Measurements from ENCODE around the gene SIK2.
"Not testable (repeated sequence)": the region's sequence is repeated elsewhere in the genome, so short reads cannot be mapped to it uniquely, and the experiment has no call there.

The SIK2 gene

GRCh38 chr11:111624608-111625007 is 22.4 kb downstream of the SIK2 start:
- DNase-seq (ENCODE audit: low spot score): no peak

- DNase-seq (ENCODE audit: low spot score): no peak
Measured at GRCh38 chr11:111627591-111627990, 25.3 kb downstream of the SIK2 start.

GRCh38 chr11:111629499-111629898 is 27.2 kb downstream of the SIK2 start:
- DNase-seq (ENCODE audit: low spot score): no peak

- DNase-seq (ENCODE audit: low spot score): no peak
Measured at GRCh38 chr11:111631024-111631665, 28.9 kb downstream of the SIK2 start.

GRCh38 chr11:111631666-111632039 is 29.4 kb downstream of the SIK2 start:
- no peak for DNase-seq (ENCODE audit: low spot score)

- no peak for DNase-seq (ENCODE audit: low spot score)
Measured at GRCh38 chr11:111632516-111633220, 30.4 kb downstream of the SIK2 start.

GRCh38 chr11:111633248-111633647 is 31.0 kb downstream of the SIK2 start:
- no peak for DNase-seq (ENCODE audit: low spot score)

- DNase-seq (ENCODE audit: low spot score): no peak
Measured at GRCh38 chr11:111633756-111634362, 31.6 kb downstream of the SIK2 start.

- DNase-seq (ENCODE audit: low spot score): no peak
Measured at GRCh38 chr11:111634981-111635705, 32.9 kb downstream of the SIK2 start.

GRCh38 chr11:111635706-111636045 is 33.4 kb downstream of the SIK2 start:
- DNase-seq (ENCODE audit: low spot score): no peak

- DNase-seq (ENCODE audit: low spot score): no peak
Measured at GRCh38 chr11:111637885-111638284, 35.6 kb downstream of the SIK2 start.

GRCh38 chr11:111639226-111639925 is 37.1 kb downstream of the SIK2 start:
- DNase-seq (ENCODE audit: low spot score): no peak

- DNase-seq (ENCODE audit: low spot score): no peak
Measured at GRCh38 chr11:111641339-111642015, 39.2 kb downstream of the SIK2 start.

GRCh38 chr11:111642542-111642941 is 40.3 kb downstream of the SIK2 start:
- DNase-seq (ENCODE audit: low spot score): no peak

GRCh38 chr11:111644922-111645321 is 42.7 kb downstream of the SIK2 start:
- DNase-seq (ENCODE audit: low spot score): no peak

GRCh38 chr11:111645657-111646316 is 43.5 kb downstream of the SIK2 start:
- DNase-seq (ENCODE audit: low spot score): no peak

GRCh38 chr11:111651336-111651735 is 49.1 kb downstream of the SIK2 start:
- DNase-seq (ENCODE audit: low spot score): not testable (repeated sequence)

- DNase-seq (ENCODE audit: low spot score): no peak
Measured at GRCh38 chr11:111652184-111652583, 49.9 kb downstream of the SIK2 start.

GRCh38 chr11:111654601-111655000 is 52.4 kb downstream of the SIK2 start:
- no peak for DNase-seq (ENCODE audit: low spot score)

- DNase-seq (ENCODE audit: low spot score): no peak
Measured at GRCh38 chr11:111655924-111656323, 53.7 kb downstream of the SIK2 start.

- not testable (repeated sequence) for DNase-seq (ENCODE audit: low spot score)
Measured at GRCh38 chr11:111657905-111658304, 55.7 kb downstream of the SIK2 start.
